ENCODE data around the gene DCDC2B.
A peak's percentile ranks its signal among the peaks of the same experiment; 100 is the strongest.

DCDC2B gene

DNA sequence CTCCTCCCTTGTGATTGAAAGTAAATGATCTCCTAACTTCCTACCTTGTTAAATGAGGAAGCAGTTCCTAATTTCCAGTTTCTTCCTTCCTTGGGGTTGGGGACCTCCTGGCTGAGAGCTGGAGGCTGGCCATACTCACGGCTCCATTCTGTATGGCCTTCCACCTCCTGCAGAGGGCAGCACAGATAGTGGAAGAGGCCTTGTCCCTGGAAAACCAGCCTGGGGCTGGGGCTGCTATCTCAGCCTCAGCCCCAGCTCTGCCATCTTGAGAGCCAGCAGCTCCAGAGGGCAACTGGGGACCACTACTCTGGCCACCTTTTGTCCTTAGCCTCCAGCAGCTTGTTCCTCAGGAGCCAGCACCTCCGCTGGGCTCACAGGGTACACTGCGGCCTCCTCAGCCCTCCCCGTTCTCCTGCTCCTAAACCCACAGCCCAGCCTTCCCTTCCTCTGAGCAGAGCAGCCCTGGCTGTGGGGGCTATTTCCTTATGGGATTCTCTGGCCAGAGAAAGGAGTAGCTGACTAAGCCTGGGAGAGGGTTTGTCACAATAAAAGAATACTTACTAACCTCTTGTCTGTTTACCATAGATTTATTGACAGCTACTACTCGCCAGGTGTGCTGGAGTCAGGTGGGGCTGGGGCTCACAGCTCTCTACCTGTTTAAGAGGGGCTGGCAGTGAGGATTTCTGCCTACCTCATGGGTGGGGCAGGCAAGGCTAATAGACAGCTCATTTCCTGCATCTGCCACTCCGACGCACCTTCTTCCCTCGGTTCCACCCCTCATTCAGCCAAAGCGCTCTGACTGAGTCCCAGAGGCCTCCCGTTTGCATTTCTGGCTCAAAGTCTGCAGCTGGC lies 7.0 kb downstream of the DCDC2B start:
- Histone ChIP-seq H3K9me3 (ENCODE audit: severe bottlenecking) (no peaks in the 10 kb centered on the region), H3K27ac (ENCODE audit: poor library complexity, severe bottlenecking) (peak overlapping the region; percentile 89), H3K36me3 (ENCODE audit: low read depth) (peaks cover 52% of the 10 kb centered on the region), H3K27me3 (ENCODE audit: insufficient read depth, poor library complexity, severe bottlenecking) (no peaks in the 10 kb centered on the region), H3K4me3 (ENCODE audit: severe bottlenecking) (no peak overlapping the region), H3K4me1 (ENCODE audit: insufficient read depth, poor library complexity, severe bottlenecking) (peaks cover 10% of the 10 kb centered on the region)
- ATAC-seq (ENCODE audit: low read depth) (peak; percentile 78), DNase-seq (ENCODE audit: low spot score) (no peak)
- TF ChIP-seq, protein P1, sequence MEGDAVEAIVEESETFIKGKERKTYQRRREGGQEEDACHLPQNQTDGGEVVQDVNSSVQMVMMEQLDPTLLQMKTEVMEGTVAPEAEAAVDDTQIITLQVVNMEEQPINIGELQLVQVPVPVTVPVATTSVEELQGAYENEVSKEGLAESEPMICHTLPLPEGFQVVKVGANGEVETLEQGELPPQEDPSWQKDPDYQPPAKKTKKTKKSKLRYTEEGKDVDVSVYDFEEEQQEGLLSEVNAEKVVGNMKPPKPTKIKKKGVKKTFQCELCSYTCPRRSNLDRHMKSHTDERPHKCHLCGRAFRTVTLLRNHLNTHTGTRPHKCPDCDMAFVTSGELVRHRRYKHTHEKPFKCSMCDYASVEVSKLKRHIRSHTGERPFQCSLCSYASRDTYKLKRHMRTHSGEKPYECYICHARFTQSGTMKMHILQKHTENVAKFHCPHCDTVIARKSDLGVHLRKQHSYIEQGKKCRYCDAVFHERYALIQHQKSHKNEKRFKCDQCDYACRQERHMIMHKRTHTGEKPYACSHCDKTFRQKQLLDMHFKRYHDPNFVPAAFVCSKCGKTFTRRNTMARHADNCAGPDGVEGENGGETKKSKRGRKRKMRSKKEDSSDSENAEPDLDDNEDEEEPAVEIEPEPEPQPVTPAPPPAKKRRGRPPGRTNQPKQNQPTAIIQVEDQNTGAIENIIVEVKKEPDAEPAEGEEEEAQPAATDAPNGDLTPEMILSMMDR (IDR thresholded peaks at IDR 0.05; ENCODE audit: poor library complexity, severe bottlenecking) = peak; percentile 81

DNA sequence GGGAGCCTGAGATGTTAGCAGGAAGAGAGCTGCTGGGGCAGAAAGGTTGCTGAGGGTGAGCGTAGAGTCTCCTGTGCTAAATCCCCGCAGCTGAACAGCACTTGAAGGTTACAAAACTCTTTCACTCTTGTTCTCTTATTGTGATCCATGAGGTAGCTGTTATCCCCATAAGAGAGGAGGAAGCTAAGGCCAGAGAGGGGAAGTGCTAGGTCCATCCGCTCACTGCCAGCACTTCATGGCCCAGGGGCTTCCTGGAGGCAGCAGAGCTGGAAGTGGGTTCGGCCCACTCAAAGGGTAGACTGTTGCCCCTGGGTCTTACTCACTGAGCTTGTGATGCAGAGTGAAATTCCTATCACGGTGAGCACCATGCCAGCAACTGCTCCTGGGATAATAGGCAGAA lies 7.7 kb downstream of the DCDC2B start:
- Histone ChIP-seq H3K4me3 (ENCODE audit: severe bottlenecking) (no peak overlapping the region), H3K27me3 (ENCODE audit: insufficient read depth, poor library complexity, severe bottlenecking) (no peaks in the 10 kb centered on the region), H3K27ac (ENCODE audit: poor library complexity, severe bottlenecking) (peak overlapping the region; percentile 89), H3K36me3 (ENCODE audit: low read depth) (peaks cover 52% of the 10 kb centered on the region), H3K9me3 (ENCODE audit: severe bottlenecking) (no peaks in the 10 kb centered on the region), H3K4me1 (ENCODE audit: insufficient read depth, poor library complexity, severe bottlenecking) (peaks cover 10% of the 10 kb centered on the region)
- no peak for DNase-seq (ENCODE audit: low spot score)
- no peak for ATAC-seq (ENCODE audit: low read depth)
- TF ChIP-seq, protein P1 (IDR thresholded peaks at IDR 0.05; ENCODE audit: poor library complexity, severe bottlenecking) = no peak

DNA sequence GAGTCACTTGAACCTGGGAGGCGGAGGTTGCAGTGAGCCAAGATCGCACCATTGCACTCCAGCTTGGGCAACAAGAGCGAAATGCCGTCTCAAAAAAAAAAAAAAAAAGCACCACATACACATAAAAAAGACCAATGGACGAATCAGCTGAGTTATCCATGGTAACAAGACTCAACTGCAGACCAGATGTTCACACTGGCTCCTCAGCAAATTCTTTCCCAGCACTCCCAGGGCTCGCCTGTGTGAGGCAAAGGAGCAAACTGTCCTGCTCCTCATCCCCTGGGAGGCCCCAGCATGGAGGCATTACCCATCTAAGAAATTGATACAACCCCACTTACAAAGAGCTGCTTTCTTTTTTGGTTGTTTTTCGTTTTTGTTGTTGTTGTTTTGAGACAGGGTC lies 10.1 kb downstream of the DCDC2B start:
- TF ChIP-seq, protein P1 (IDR thresholded peaks at IDR 0.05; ENCODE audit: poor library complexity, severe bottlenecking) = no peak
- peaks cover 54% of the 10 kb centered on the region for H3K36me3 ChIP-seq (ENCODE audit: low read depth)

DNA sequence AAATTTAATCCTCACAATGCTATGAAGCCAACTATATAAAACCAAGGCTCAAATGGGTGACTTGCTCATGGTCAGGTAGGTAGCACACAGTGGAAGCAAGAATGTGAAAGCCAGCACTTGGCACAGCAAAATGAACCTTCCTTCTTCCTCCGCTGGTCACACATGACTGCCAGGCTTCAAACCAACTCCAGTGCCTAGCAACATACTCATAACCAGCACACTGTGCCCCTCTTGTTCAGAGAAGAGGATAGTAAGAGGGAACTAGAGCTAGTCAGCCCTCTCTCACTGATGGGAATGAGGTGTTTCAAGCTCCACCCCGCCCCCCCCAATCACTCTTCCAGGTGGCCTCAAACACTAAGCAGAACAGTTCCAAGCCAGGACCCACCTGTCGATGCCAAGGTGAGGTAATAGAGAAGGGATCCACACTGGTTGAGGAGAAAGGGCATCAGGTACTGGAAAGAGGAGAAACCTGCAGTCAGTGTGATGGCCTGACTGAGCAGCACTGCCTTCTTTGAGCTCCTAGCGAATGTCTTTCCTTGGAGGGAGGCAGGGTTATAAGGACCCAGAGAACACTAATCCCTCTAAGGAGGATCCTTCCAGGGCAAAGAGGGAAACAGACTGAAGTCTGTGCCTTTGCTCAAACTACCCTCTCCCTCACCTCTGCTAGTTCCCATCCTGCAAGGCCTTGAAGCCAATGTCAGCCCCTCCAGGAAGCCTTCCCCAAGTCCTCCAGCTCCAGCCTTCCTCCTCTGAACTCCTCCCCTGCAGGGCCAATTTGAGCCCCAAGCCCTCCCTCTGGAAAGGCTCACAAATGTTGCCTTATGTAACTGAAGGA lies 12.1 kb downstream of the DCDC2B start:
- H3K9me3 ChIP-seq (ENCODE audit: severe bottlenecking) = no peaks in the 10 kb centered on the region
- peaks cover 58% of the 10 kb centered on the region for H3K36me3 ChIP-seq (ENCODE audit: low read depth)
- H3K27ac ChIP-seq (ENCODE audit: poor library complexity, severe bottlenecking) = peak overlapping the region; percentile 51
- ATAC-seq (ENCODE audit: low read depth) (no peak), DNase-seq (ENCODE audit: low spot score) (no peak)
- H3K4me3 ChIP-seq (ENCODE audit: severe bottlenecking) = peak overlapping the region; percentile 91
- TF ChIP-seq, protein P1 (IDR thresholded peaks at IDR 0.05; ENCODE audit: poor library complexity, severe bottlenecking) = no peak
- H3K27me3 ChIP-seq (ENCODE audit: insufficient read depth, poor library complexity, severe bottlenecking) = no peaks in the 10 kb centered on the region
- H3K4me1 ChIP-seq (ENCODE audit: insufficient read depth, poor library complexity, severe bottlenecking) = peaks cover 9% of the 10 kb centered on the region

More for the DNA sequence above, 10.1 kb downstream of the DCDC2B start:
- no peaks in the 10 kb centered on the region for H3K27me3 ChIP-seq (ENCODE audit: insufficient read depth, poor library complexity, severe bottlenecking)
- H3K27ac ChIP-seq (ENCODE audit: poor library complexity, severe bottlenecking) = no peak overlapping the region
- H3K4me3 ChIP-seq (ENCODE audit: severe bottlenecking) = no peak overlapping the region
- DNase-seq (ENCODE audit: low spot score) (no peak), ATAC-seq (ENCODE audit: low read depth) (no peak)
- H3K4me1 ChIP-seq (ENCODE audit: insufficient read depth, poor library complexity, severe bottlenecking) = peaks cover 13% of the 10 kb centered on the region
- no peaks in the 10 kb centered on the region for H3K9me3 ChIP-seq (ENCODE audit: severe bottlenecking)

All from RWPE2 (cell line).